ENCODE results near the gene MAP7.

DNA sequence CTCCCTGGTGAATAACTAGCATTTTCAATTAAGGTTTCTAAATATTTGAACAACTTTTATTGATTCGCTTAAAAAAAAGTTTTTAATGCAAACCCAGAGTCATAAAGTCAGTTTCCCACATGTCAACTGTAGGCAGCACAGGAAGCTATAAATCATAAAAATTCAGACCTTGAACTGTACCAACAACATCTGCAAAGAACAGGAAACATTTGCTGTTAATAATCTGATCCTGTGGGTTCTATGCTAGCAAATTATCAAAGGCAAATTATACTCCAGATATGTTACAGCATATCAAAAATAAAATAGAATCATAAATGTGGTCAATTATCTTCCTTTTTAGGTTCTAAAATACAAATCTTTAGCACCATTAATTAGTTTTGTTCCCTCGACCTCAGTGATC, 16.6 kb upstream of the MAP7 start:
- TF ChIP-seq, protein P1, sequence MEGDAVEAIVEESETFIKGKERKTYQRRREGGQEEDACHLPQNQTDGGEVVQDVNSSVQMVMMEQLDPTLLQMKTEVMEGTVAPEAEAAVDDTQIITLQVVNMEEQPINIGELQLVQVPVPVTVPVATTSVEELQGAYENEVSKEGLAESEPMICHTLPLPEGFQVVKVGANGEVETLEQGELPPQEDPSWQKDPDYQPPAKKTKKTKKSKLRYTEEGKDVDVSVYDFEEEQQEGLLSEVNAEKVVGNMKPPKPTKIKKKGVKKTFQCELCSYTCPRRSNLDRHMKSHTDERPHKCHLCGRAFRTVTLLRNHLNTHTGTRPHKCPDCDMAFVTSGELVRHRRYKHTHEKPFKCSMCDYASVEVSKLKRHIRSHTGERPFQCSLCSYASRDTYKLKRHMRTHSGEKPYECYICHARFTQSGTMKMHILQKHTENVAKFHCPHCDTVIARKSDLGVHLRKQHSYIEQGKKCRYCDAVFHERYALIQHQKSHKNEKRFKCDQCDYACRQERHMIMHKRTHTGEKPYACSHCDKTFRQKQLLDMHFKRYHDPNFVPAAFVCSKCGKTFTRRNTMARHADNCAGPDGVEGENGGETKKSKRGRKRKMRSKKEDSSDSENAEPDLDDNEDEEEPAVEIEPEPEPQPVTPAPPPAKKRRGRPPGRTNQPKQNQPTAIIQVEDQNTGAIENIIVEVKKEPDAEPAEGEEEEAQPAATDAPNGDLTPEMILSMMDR (IDR thresholded peaks at IDR 0.05), result no peak
- TF ChIP-seq POLR2A (IDR thresholded peaks at IDR 0.05) (no peak), POLR2AphosphoS5 (IDR thresholded peaks at IDR 0.05) (no peak)
